ENCODE measurements around the gene RXRA.
"Not testable (repeated sequence)": the region's sequence is repeated elsewhere in the genome, so short reads cannot be mapped to it uniquely, and the experiment has no call there.

Gene RXRA

GRCh38 chr9:134294153-134295071, 31.8 kb upstream of the RXRA start:
- no peak for DNase-seq

GRCh38 chr9:134295101-134295745, 31.0 kb upstream of the RXRA start:
- no peak for DNase-seq

- no peak for DNase-seq
Observed at GRCh38 chr9:134295746-134296250, 30.5 kb upstream of the RXRA start.

GRCh38 chr9:134296301-134297082, 29.8 kb upstream of the RXRA start:
- DNase-seq, result no peak

GRCh38 chr9:134297083-134297410, 29.2 kb upstream of the RXRA start:
- no peak for DNase-seq

GRCh38 chr9:134297576-134297975, 28.7 kb upstream of the RXRA start:
- no peak for DNase-seq

- no peak for DNase-seq
Observed at GRCh38 chr9:134298000-134298399, 28.3 kb upstream of the RXRA start.

- no peak for DNase-seq
Observed at GRCh38 chr9:134299068-134299467, 27.2 kb upstream of the RXRA start.

- no peak for DNase-seq
Observed at GRCh38 chr9:134299883-134300282, 26.4 kb upstream of the RXRA start.

- DNase-seq, result no peak
Observed at GRCh38 chr9:134301387-134302129, 24.7 kb upstream of the RXRA start.

GRCh38 chr9:134302130-134302817, 24.0 kb upstream of the RXRA start:
- no peak for DNase-seq

- no peak for DNase-seq
Observed at GRCh38 chr9:134303601-134304000, 22.7 kb upstream of the RXRA start.

- no peak for DNase-seq
Observed at GRCh38 chr9:134304261-134304660, 22.0 kb upstream of the RXRA start.

- no peak for DNase-seq
Observed at GRCh38 chr9:134304690-134305089, 21.6 kb upstream of the RXRA start.

GRCh38 chr9:134305533-134305932, 20.7 kb upstream of the RXRA start:
- no peak for DNase-seq

- DNase-seq, result not testable (repeated sequence)
Observed at GRCh38 chr9:134306042-134306441, 20.2 kb upstream of the RXRA start.

GRCh38 chr9:134306636-134307600, 19.3 kb upstream of the RXRA start:
- no peak for DNase-seq

- DNase-seq, result no peak
Observed at GRCh38 chr9:134307674-134308638, 18.3 kb upstream of the RXRA start.

GRCh38 chr9:134308639-134309220, 17.5 kb upstream of the RXRA start:
- DNase-seq, result not testable (repeated sequence)

All from SHP77 treated with DMSO at 0.1 percent for 48 hours (cell line).